Pancreas (tissue), 10 donors: ENCODE results near the gene DCAF6. TPM values are rescaled to one million over a fixed set of nuclear protein-coding genes. Genes with fewer than 3 reads are reported as not detected.
A peak's percentile ranks its signal among the peaks of the same experiment; 100 is the strongest.
"Not testable (repeated sequence)": the region's sequence is repeated elsewhere in the genome, so short reads cannot be mapped to it uniquely, and the experiment has no call there.

Experiments
- ATAC-seq, 4 donors: fragments of 200-7000 bp; cut with Tn5 transposase; one replicate each; pipeline versions ENCODE4 v1.8.0 to v1.9.1; 2020; ENCODE audit warnings: mild to moderate bottlenecking in 4 of 4, moderate library complexity in 4 of 4
- DNase-seq, 6 donors: peaks; one replicate each; pipeline ENCODE4 v3.0.0-alpha.2; 2020
- FAIRE-seq: peaks from 2 replicates; lab custom pipeline; 2012; peaks lifted over from hg19 to GRCh38; lab: Jason Lieb, UNC
- H3K27ac ChIP-seq, 4 donors: fragments of 200-600 bp; sonication (generic); 1 replicate in 3 of 4; 2 replicates in 1 of 4; pipeline versions ENCODE4 v1.5.0 to v1.8.0; 2020
- H3K27me3 ChIP-seq, 4 donors: fragments of 200-600 bp; one replicate each; pipeline ENCODE4 v1.8.0; 2021
- H3K36me3 ChIP-seq, 3 donors: fragments of 200-600 bp; sonication (generic) in 1 of 3; one replicate each; pipeline versions ENCODE4 v1.5.0 to v1.8.0; 2020 to 2021
- H3K4me1 ChIP-seq, 3 donors: fragments of 200-600 bp; one replicate each; pipeline ENCODE4 v1.8.0; 2021
- H3K4me3 ChIP-seq, 4 donors: fragments of 200-600 bp; sonication (generic) in 2 of 4; one replicate each; pipeline versions ENCODE4 v1.5.0 to v1.8.0; 2020 to 2021
- H3K9me3 ChIP-seq, 4 donors: fragments of 200-600 bp; one replicate each; pipeline ENCODE4 v1.8.0; 2021
- CTCF ChIP-seq, 4 donors: fragments of 200-600 bp; sonication (generic) in 3 of 4; IDR thresholded peaks; one replicate each; pipeline versions ENCODE4 v1.5.0 to v1.8.0; 2021; ENCODE audit warnings: antibody characterized with exemption in 4 of 4
- WGBS, 2 donors: extraction: QIAGEN DNeasy Blood & Tissue Kit; methylation state at CpG; one replicate each; pipeline ENCODE4 v1.1.7; 2013; 5-methylcytosine and 5-hydroxymethylcytosine counted together
- intact Hi-C, 3 donors: fragments of 100-400 bp; cut with DNase I; formaldehyde crosslinking; loops; one replicate each; pipeline versions ENCODE4 v1.11.1 to v1.14.2; 2022
- polyA plus RNA-seq, 2 donors: library from polyadenylated mRNA; stranded (reverse); fragments of 200-250 nt; gene quantifications; one replicate each; pipeline ENCODE4 v1.2.3, GENCODE V29; 2013
- total RNA-seq, 6 donors: library from RNA; stranded (reverse); fragmentation: NEBNext Ultra II Directional in 4 of 6; extraction: Animal tissue kit (Norgen Biotek cat#: 25700) in 4 of 6; gene quantifications; one replicate each; pipeline versions ENCODE4 v1.2.1 to v1.2.4, GENCODE V29; 2021 to 2023
- donor health status: healthy with polysubstance abuse.
- donor health status: DM: no; HTN: no; CAD: no; lungs with moderate emphysema.
- donor health status: DM: no; HTN: no; CAD: no.
- donor health status: control.
- donor health status: control.
- donor health status: Bipolar disorder and iron deficiency.
- donor health status: DM: yes; HTN: yes; CAD: no.
- donor health status: DM: no; HTN: no; CAD: no.
- donor health status: DM: no; HTN: no; CAD: no.
- donor health status: DM: yes; HTN: yes; CAD: no.

The DCAF6 gene
- total and polyA plus RNA-seq, 8 donors, result 11.4 to 31.9 (median 20.0) TPM

- no peaks in the 10 kb centered on the region for H3K9me3 ChIP-seq
- no peak for FAIRE-seq
- peak overlapping the region in 2 of 4 donors; percentile 30 to 64 for H3K27ac ChIP-seq
- intact Hi-C loops, result no loop called here
- H3K36me3 ChIP-seq, result no peaks in the 10 kb centered on the region
- no peak for TF ChIP-seq CTCF (IDR thresholded peaks at IDR 0.05)
- peak in 3 of 4 donors; percentile 46 to 69 (median 64) for ATAC-seq
- 59 to 63% methylated on average over 6 of the region's 6 CpGs for WGBS, 2 donors
- no peak for DNase-seq
- peaks cover 0 to 35% (median 22%) of the 10 kb centered on the region in 3 donors for H3K4me1 ChIP-seq
- H3K27me3 ChIP-seq, result no peaks in the 10 kb centered on the region
- H3K4me3 ChIP-seq, result no peak overlapping the region
Measured at GRCh38 chr1:167926486-167926997, 9.9 kb upstream of the DCAF6 start.

GRCh38 chr1:167927046-167927754, 9.3 kb upstream of the DCAF6 start:
- WGBS, 2 donors, result 45 to 46% methylated on average over 4 of the region's 4 CpGs
- no peak for DNase-seq
- H3K9me3 ChIP-seq, result no peaks in the 10 kb centered on the region
- no peaks in the 10 kb centered on the region for H3K27me3 ChIP-seq
- no peak overlapping the region for H3K4me3 ChIP-seq
- no peak for FAIRE-seq
- H3K27ac ChIP-seq, result peak overlapping the region in 2 of 4 donors; percentile 30 to 64
- no peaks in the 10 kb centered on the region for H3K36me3 ChIP-seq
- H3K4me1 ChIP-seq, result peaks cover 0 to 35% (median 22%) of the 10 kb centered on the region in 3 donors
- no peak for TF ChIP-seq CTCF (IDR thresholded peaks at IDR 0.05)
- peak in 3 of 4 donors; percentile 31 to 69 (median 50) for ATAC-seq
- intact Hi-C loops, result no loop called here

- intact Hi-C loops, result no loop called here
- 67 to 69% methylated on average over 2 of the region's 2 CpGs for WGBS, 2 donors
- H3K27me3 ChIP-seq, result no peaks in the 10 kb centered on the region
- H3K36me3 ChIP-seq, result no peaks in the 10 kb centered on the region
- H3K4me1 ChIP-seq, result peaks cover 0 to 26% (median 16%) of the 10 kb centered on the region in 3 donors
- H3K9me3 ChIP-seq, result no peaks in the 10 kb centered on the region
- H3K27ac ChIP-seq, result peak overlapping the region in 2 of 4 donors; percentile 30 to 64
- peak overlapping the region in 1 of 4 donors; percentile 0 for H3K4me3 ChIP-seq
- DNase-seq (no peak), FAIRE-seq (no peak), ATAC-seq (no peak)
- no peak for TF ChIP-seq CTCF (IDR thresholded peaks at IDR 0.05)
Measured at GRCh38 chr1:167928457-167928852, 8.0 kb upstream of the DCAF6 start.

- DNase-seq, H3K4me3 ChIP-seq, intact Hi-C loops, FAIRE-seq, ATAC-seq, H3K9me3 ChIP-seq, H3K27me3 ChIP-seq, H3K36me3 ChIP-seq: not testable (repeated sequence)
- Histone ChIP-seq H3K4me1 (peaks cover 0 to 31% (median 18%) of the 10 kb centered on the region in 3 donors), H3K27ac (peak overlapping the region in 1 of 4 donors; percentile 64)
- WGBS, 2 donors, result 88 to 94% methylated on average over 9 of the region's 9 CpGs
Measured at GRCh38 chr1:167928919-167929318, 7.6 kb upstream of the DCAF6 start.

GRCh38 chr1:167929725-167930124, 6.8 kb upstream of the DCAF6 start:
- Histone ChIP-seq H3K27ac (no peak overlapping the region), H3K9me3 (no peaks in the 10 kb centered on the region), H3K36me3 (no peaks in the 10 kb centered on the region), H3K27me3 (no peaks in the 10 kb centered on the region), H3K4me3 (no peak overlapping the region), H3K4me1 (peaks cover 0 to 33% (median 26%) of the 10 kb centered on the region in 3 donors)
- WGBS, 2 donors, result 14 to 21% methylated on average over 1 of the region's 1 CpG
- FAIRE-seq (no peak), ATAC-seq (no peak), DNase-seq (no peak)
- intact Hi-C loops, result no loop called here
- TF ChIP-seq CTCF (IDR thresholded peaks at IDR 0.05), result no peak
